HCT116 (cell line): Measurements from ENCODE around the gene CPNE7.

Source experiments
- CEBPB ChIP-seq: IDR thresholded peaks from 2 replicates; pipeline ENCODE4 v1.6.1; 2012; ENCODE audit warnings: low read depth
- CTCF ChIP-seq, 3 experiments: fragments of 200-600 bp in 1 of 3; sonication (generic) in 1 of 3; IDR thresholded peaks in 2 of 3; conservative IDR thresholded peaks in 1 of 3; 2 replicates each; pipeline ENCODE4 v1.5.1; 2012 to 2017; ENCODE audit warnings: low read depth in 2 of 3, low read length in 2 of 3, antibody characterized with exemption in 1 of 3, borderline replicate concordance in 1 of 3, control low read depth in 1 of 3, mild to moderate bottlenecking in 1 of 3, mixed read lengths in 1 of 3, mixed run types in 1 of 3, moderate library complexity in 1 of 3; ENCODE audit not compliant: insufficient read depth in 1 of 3
- EGR1 ChIP-seq: IDR thresholded peaks from 2 replicates; pipeline ENCODE4 v1.6.1; 2012; ENCODE audit warnings: low read depth
- ELF1 ChIP-seq: IDR thresholded peaks from 2 replicates; pipeline ENCODE4 v1.6.1; 2012; ENCODE audit warnings: low read depth, borderline replicate concordance
- EZH2 ChIP-seq: fragments of 200-600 bp; sonication (generic); IDR thresholded peaks from 2 replicates; pipeline ENCODE4 v1.6.1; 2017; ENCODE audit warnings: antibody characterized with exemption, mixed run types
- EZH2phosphoT487 ChIP-seq: fragments of 200-600 bp; IDR thresholded peaks from 2 replicates; pipeline ENCODE4 v1.6.1; 2018; ENCODE audit warnings: antibody characterized with exemption, borderline replicate concordance
- POLR2A ChIP-seq: IDR thresholded peaks from 2 replicates; pipeline ENCODE4 v1.7.0; 2011; ENCODE audit warnings: borderline replicate concordance; ENCODE audit not compliant: insufficient read depth, insufficient read length; ENCODE audit errors: extremely low read depth
- POLR2AphosphoS5 ChIP-seq: IDR thresholded peaks from 2 replicates; pipeline ENCODE4 v1.6.1; 2011; ENCODE audit warnings: mild to moderate bottlenecking, low read depth, low read length, moderate library complexity
- SP1 ChIP-seq: IDR thresholded peaks from 2 replicates; pipeline ENCODE4 v1.6.1; 2012; ENCODE audit warnings: low read depth
- SRF ChIP-seq: IDR thresholded peaks from 2 replicates; pipeline ENCODE4 v1.6.1; 2012; ENCODE audit warnings: low read depth
- TCF7L2 ChIP-seq: IDR thresholded peaks from 2 replicates; pipeline ENCODE4 v1.7.0; 2011; ENCODE audit warnings: borderline replicate concordance, inconsistent platforms; ENCODE audit not compliant: insufficient read depth, insufficient read length; ENCODE audit errors: extremely low read depth
- TF ChIP-seq, protein P1 (sequence below): IDR thresholded peaks from 2 replicates; pipeline ENCODE4 v1.6.1; 2011; ENCODE audit warnings: mild to moderate bottlenecking, low read length, moderate library complexity; ENCODE audit not compliant: insufficient replicate concordance; ENCODE audit errors: extremely low read depth
- TF ChIP-seq, protein P2 (sequence below): IDR thresholded peaks from 2 replicates; pipeline ENCODE4 v1.6.1; 2012

DNA sequence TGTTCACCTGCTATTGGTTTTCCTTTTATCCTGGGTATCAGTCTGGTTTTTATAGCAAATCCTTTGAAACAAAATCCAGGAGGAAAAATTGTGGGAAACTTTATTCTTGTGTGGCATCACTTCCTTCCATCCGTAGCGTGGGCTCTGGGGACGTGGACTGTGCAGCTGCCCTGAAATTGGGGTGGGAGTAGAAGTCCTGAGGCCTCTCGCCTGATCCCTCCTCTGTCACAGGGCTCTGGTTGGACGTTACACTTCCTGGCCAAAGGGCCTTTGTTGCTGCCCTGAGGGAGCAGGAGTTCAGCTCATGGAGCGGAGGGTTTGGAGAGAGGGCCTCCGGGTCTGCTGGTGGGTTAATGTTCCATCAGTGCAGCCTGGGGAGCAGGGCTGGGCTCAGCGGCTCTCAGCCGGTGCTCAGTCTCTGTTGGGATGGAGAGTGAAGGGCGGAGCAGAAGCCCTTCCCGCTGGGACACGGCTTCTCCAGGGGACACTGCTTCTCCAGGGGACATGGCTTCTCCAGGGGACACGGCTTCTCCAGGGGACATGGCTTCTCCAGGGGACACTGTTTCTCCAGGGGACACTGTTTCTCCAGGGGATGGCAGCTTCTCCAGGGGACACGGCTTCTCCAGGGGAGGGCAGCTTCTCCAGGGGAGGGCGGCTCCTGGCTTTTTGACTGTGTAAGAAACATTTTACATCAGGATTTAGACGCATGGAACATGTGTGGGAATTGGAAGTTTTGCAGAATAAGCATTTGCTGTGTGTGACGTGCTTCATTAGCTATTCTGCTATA is 30.3 kb upstream of the CPNE7 start:
- TF ChIP-seq CTCF (IDR thresholded peaks at IDR 0.05 in 2 of 3, conservative IDR thresholded peaks at IDR 0.05 in 1 of 3; ENCODE audit: borderline replicate concordance in 1 of 3, insufficient read depth in 1 of 3, low read depth in 2 of 3, low read length in 2 of 3) (no peak), CEBPB (no peak), POLR2A (no peak), EGR1 (no peak), TCF7L2 (no peak), POLR2AphosphoS5 (no peak), EZH2 (no peak), SRF (no peak), ELF1 (no peak), EZH2phosphoT487 (no peak), SP1 (no peak)
- TF ChIP-seq, protein P1, sequence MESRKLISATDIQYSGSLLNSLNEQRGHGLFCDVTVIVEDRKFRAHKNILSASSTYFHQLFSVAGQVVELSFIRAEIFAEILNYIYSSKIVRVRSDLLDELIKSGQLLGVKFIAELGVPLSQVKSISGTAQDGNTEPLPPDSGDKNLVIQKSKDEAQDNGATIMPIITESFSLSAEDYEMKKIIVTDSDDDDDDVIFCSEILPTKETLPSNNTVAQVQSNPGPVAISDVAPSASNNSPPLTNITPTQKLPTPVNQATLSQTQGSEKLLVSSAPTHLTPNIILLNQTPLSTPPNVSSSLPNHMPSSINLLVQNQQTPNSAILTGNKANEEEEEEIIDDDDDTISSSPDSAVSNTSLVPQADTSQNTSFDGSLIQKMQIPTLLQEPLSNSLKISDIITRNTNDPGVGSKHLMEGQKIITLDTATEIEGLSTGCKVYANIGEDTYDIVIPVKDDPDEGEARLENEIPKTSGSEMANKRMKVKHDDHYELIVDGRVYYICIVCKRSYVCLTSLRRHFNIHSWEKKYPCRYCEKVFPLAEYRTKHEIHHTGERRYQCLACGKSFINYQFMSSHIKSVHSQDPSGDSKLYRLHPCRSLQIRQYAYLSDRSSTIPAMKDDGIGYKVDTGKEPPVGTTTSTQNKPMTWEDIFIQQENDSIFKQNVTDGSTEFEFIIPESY: no peak
- TF ChIP-seq, protein P2, sequence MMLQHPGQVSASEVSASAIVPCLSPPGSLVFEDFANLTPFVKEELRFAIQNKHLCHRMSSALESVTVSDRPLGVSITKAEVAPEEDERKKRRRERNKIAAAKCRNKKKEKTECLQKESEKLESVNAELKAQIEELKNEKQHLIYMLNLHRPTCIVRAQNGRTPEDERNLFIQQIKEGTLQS: no peak
